ENCODE results near the gene SLBP. TPM values are rescaled to one million over a fixed set of nuclear protein-coding genes. Genes with fewer than 3 reads are reported as not detected.

The SLBP gene
- total RNA-seq, 1 experiment from 2014 or later, result 126 TPM

DNA sequence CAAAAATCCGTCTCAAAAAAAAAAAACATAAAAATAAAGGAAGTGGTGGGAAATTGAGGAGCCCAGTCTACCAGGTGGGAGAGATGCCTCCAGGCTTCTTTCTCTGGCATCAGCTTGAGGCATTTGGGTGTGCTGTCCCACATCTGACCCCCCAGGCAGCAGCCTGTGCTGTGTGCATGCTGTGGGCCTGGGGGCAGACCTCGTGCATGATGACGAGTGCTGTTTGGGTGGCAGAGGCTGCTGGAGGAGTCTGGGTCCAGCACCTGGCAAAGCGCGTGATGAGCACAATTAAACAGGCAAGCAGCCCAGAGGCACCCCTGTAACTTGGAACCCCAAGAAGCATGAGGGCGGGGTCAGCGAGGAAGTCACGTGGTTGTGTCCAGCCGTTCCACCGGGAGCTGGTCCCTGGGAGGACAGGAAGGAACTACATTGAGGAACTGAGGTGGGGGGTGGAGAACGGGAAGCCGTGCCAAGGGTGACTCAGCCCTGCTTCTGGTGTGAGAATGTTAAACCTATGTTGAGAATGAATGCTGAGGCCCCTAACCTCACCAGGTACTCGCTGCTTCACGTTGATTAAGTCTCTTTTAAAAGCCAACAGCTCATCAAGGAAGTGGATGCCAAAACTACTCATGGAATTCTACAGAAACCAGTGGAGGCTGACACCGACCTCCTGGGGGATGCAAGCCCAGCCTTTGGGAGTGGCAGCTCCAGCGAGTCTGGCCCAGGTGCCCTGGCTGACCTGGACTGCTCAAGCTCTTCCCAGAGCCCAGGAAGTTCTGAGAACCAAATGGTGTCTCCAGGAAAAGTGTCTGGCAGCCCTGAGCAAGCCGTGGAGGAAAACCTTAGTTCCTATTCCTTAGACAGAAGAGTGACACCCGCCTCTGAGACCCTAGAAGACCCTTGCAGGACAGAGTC lies 15.3 kb upstream of the SLBP start:
- DNase-seq (ENCODE audit: low read depth), result peak; percentile 96

DNA sequence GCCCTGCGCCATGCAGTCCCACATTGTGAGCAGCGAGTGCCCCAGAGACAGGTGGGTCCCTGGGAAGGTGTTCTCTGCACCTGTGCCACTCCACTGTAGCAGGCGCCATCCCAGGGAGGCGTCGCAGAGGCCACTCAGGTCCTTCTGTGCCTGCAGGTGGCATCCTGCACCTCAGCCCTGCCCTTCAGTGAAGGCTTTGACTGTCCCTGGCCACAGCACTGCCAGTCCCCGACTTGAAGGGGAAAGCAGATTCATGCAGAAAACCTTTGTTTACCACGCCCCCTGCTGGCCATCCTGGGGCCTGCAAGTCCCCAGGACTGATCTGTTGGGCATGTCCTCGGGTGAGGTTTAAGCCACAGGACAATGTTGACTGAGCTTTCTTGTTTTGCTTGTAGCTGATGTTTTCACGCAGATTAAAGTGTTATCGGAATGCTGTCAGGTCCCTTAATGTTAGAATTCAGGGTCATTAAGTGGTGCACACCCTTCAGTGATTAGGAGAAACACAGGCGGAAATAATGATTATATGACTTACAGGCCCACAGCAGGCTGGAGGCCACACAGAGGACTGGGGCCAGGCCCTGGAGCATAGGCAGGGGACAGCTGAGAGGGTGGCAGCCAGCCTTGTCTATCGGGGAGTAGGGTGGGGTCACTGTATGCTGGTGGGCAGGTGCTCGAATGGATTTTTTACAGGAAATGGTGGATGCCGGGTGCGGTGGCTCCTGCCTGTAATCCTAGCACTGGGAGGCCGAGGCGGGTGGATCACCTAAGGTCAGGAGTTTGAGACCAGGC lies 14.2 kb upstream of the SLBP start:
- peak; percentile 77 for DNase-seq (ENCODE audit: low read depth)

DNA sequence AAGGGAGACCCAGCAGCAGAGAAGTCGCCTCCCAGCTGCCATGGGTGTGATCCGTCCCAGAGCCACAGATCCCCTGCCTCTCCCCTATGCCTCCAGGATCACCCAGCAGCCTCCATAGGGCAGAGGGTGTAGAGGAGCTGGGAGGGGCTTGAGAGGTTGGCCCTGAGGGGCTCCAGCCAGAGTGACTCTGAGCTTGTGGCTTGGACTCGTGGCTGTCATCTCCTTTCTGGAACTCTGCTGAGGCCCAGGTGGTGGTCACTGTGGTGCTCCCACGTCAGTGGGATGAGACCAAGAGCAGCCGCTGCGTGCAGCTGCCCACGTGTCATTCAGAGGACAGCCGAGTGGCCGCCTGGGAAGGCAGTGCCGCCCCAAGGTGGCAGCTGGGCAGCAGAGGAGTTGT lies 13.4 kb upstream of the SLBP start:
- DNase-seq (ENCODE audit: low read depth), result no peak

DNA sequence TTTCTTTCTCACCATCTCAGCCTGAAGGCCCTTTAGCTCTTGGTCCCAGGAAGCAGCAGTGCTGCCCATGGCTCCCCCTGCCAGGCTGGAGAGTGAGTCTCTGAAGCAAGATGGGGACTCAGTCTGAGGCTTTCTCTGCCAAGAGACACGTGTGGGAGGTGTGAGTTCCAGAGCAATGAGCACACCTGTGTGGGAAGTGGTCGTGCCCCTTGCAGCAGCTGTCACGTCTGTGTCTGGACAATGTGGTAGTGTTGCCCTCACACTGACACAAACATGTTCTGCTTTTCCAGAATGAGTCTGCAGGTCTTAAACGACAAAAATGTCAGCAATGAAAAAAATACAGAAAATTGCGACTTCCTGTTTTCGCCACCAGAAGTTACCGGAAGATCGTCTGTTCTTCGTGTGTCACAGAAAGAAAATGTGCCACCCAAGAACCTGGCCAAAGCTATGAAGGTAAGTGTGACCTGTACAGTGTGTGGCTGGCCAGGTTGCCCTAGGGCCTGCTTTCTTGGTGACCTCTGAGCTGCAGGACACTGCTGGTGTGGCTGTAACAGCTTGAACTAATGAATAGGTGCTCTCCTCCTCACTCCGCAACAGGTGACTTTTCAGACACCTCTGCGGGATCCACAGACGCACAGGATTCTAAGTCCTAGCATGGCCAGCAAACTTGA lies 11.1 kb upstream of the SLBP start:
- peak; percentile 2 for DNase-seq (ENCODE audit: low read depth)

DNA sequence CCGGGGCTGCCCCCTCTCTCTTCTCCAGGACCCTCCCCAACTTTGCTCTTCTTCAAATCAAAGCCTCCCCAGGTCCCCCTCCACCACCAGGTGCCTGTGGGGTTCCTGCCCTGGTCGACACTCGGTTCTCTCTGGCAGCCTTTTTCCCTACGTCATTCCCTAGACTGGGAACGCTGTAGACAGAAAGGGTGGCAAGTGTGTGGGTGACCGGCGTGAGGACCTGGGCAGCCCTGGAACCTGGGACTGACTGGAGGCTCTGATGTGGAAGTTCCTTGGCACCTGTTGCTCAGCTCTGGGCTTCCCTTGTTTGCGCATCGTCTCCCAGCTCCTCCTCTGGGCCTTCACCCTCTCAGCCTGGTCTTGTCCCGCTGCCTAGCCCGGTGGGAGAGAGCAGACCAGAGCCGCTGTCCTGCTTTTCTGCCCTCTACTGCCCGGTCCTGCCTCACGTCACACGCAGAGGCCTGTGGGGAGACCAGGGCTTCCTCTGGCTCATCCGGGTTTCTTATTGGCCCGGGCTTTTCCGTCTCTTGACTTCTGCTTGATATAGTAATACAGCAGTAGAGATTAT lies 10.5 kb upstream of the SLBP start:
- DNase-seq (ENCODE audit: low read depth), result peak; percentile 4

DNA sequence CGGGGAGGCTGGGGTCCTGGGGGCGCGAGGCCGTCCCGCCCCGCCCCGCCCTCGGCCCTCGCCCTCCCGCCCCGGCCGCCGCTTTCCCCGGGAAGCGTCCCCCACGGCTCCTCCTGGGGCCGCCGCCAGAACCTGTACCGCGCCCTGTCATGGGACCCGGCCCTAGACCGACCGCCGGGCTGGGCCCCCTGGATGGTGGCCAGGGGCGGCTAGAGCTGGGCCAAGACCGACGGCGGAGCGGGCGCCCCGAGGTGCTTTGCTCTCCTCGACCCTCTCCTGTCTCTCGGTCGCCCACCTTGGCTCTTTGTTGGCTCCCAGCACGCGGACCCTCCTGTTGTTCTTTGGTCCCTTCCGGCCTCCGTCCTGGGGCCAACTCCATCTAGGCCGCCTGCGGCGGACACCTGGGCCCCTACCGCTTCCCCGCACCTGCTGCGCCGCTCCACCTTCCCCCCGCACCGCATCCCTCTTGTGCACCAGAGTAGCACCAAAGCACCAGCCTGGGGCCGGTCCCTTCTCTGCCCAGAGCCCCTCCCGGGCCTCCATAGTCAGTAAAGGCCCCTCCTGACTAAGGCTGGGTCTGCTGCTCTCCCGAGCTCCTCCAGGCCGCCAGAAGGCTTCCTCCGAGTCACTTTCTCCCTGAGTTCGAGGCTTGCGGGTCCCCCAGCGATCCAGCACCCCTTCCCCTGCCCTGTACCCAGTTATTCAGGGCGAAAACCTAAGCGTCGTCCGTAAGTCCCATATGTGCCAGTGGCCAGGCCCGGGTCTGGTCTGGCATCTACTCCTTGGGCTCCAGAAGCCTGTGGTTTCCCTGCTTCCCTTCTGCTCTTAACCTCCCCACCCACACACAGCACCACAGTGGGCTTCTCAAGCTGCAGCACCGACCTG lies 9.8 kb upstream of the SLBP start:
- DNase-seq (ENCODE audit: low read depth), result peak; percentile 7

DNA sequence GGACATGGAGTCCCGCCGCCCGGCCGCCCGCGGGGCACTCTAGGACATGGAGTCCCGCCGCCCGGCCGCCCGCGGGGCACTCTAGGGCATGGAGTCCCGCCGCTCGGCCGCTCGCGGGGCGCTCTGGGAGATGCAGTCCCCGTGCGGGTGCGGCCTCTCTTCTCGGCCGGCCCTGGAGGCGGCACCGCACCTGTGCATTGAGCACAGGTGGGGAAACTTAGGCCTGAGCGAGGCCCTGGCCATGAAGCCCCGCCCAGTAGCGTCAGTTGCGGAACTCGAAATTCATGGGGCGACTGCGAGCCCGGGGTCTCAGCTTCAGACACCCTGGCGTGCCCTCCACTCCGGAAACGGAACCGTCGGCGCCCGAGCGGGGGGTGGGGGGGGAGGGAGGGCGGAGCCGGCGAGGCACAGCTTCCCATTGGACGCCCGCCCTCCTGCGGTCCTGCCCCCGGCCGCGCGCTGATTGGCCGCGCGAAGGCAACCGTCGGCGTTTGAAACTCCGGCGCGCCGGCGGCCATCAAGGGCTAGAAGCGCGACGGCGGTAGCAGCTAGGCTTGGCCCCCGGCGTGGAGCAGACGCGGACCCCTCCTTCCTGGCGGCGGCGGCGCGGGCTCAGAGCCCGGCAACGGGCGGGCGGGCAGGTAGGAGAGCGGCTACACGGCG lies 9.0 kb upstream of the SLBP start, which contains the start of the genes TACC3 and TMEM129:
TACC3 (plus strand) TSS at position 519 of the 663 bp plus-strand sequence. CDS start 1,901 bp downstream, outside the sequence.
TMEM129 (minus strand) TSS at position 321 of the 663 bp plus-strand sequence. CDS start 486 bp downstream, outside the sequence.
- peak; percentile 95 for DNase-seq (ENCODE audit: low read depth)

DNA sequence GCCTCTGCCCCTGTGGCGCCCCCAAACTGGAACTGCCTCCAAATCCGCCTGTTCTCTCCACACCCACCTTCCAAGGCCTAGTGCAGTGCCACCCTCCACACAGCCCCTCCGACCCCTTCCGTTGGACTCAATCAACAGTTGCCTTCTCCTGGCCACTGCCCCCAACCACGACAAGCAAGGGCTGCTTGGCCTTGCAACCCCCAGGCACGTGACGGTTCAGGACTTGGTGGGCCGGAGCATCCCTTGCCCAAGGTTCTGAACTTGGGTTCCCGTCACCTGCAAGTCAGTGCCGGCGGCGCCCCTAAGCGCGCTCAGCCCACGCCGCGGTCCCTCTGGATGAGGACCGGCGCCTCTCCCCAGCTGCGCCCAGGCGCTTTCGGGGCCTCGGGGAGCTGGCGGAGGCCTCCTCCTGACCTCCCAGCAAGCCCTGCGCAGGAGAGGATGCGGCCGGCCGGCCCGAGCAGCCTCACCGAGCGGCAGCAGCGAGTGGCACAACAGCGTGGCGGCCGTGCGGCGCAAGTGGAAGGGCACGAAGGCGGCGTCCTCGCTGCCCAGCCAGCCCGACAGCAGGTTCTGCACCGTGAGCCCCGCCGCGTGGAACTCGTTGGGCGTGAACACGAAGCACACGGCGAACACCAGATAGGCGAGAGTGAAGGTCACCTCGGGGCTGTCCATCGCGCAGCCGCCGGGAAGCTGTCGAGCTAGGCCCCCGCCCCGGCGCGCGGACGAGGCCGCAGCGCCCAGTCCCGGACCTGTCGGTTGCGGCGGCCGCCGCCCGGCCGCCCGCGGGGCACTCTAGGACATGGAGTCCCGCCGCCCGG lies 8.3 kb upstream of the SLBP start:
- peak; percentile 51 for DNase-seq (ENCODE audit: low read depth)

DNA sequence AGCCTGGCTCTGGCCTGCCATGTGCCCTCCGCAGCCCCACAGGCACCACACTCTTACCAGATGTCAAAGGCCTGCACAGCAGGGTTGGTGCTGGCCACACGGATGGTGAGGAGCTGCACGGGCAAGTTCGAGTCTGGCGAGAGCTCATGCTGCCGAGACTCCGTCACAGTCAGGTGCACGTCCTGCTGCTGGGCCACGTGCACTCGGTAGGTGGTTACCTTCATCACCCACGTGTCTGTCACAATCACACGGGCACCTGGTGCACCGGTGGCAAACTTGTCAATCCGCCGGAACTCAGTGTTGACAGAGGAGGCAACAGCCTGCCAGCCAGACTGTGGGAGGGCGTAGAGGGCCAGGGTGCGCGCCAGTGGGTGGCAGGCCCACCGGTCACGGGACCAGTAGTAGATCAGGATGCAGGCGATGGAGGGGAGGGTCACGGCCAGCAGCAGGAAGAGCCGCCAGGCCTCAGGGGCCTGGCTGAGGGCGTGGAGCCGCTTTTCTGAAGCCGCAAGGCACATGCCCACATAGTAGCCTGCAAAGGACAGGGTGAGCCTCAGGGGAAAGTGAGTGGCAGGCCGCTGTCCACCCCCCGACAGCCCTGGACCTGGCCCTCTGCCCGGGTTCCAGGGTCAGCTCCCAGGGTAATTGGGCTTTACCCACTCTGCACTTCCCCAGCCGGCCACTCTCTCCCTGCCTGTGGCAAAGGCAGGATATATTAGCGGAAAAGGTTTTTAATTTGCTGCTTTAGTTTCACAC lies 6.2 kb upstream of the SLBP start:
- DNase-seq (ENCODE audit: low read depth), result peak; percentile 7

DNA sequence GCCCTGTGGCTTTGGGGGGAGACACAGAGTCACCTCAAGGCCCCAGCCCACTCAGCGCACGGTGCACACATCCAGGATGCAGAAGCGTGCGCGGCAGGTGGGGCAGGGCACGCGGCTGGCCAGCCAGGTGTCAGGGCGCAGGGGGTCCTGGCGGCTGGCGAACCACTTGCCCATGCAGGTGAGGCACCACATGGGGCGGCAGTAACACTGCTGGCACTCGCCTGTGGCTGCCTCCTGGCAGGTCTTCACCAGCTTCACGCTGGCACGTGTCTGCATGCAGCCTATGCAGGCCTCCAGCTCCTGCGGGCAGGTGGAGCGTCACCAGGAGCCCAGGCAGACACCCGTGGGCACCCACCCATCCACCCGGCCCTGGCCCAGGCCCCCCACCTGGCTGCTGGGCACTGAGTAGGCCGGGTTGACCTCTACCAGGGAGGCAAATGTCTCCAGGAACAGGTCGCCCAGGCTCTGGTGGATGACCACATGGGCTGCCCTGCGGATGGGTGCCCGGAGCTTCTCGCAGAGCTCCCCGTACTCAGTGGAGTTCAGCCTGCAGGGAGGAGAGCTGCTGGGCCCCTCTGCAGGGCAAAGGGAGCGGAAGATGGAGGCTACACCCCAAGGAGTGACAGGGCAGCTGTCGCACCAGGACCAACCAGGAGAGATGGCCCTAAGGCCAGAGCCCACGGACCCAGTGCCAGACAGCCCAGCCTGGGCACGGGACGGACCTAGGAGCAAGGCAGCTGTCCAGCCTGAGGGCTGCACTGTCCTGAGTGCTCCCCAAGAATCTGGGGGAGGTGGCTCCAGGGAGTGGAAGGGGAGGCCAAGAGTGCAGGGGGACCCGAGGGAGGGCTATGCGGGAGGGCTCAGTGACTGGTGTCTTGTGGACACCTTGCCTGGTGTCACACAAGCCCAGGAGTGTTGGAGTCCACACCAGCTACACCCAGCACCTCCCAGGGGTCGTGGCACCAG lies 5.3 kb upstream of the SLBP start:
- peak; percentile 3 for DNase-seq (ENCODE audit: low read depth)

DNA sequence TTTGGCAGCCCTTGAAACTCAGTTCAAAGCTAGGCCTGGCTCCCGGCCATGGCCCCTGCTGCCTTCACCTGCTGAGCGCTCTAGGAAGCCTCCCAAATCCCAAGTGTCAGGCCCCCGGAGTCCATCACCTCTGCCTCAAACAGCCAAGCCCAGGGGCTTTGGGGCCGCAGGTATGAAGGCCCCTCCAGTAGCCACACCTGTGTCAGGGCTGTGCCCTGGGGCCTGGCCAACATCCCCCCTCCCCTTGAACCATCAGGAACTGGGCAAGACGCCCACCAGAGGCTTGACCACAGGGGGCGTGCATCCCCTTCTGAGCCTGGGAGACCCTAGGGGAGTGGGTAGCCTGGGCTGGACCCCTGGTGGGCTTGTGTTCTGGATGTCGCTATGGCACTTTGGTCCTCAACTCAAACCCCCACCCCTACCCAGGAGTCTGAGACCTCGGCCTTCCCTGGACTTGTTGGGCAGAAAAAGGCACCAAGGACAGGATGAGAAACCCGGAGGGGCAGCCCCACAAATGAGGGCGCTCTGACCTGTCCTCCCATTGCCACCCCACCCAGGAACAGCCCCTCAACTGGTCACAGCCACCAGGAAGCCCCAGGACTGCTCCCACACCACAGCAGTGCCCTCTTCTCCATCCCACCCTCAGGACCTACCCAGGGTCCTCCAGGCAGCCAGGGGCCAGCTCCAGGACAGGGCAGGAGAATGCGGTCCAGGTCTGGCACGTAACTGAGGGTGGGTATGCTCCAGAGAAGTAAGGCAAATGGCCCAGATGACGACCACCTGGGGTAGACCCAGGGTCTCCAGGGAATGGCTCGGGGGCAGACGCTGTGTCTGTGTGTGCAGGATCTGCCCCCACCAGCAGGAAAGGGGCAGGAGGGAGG lies 4.2 kb upstream of the SLBP start:
- peak; percentile 2 for DNase-seq (ENCODE audit: low read depth)

DNA sequence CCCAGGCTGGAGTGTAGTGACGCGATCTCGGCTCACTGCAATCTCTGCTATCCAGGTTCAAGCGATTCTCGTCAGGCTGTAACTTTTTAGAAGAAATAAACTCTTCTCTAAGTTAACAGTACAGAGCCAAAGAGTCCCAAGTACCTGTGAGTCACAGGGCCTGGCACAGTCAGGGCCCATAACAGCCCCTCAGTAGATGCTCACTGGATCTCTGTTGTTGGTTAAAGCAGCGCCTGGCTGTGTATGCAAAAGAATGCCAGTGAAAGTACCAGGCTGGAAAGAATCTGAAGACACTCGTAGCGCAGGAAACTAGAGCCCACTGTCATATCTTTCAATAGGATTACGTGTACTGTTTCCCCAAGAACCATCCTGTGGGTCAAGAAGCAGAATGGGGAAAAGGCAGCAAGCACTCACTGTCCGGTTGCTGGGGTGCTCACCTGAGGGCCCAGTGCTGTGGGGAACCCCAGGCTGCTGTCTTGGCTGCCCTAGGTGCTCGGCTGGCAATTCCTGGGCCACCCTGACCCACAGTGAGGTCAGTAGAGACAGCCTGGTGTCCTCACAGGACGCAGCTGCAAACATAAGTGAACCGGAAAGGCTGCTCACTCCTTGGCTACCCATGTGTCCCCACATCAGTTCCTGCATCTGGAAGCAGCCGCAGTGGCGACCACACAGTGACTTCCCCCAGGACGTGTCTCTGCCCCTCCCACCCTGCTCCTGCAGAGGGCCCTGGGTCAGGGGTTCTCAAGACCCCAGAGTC lies 3.1 kb upstream of the SLBP start:
- no peak for DNase-seq (ENCODE audit: low read depth)

DNA sequence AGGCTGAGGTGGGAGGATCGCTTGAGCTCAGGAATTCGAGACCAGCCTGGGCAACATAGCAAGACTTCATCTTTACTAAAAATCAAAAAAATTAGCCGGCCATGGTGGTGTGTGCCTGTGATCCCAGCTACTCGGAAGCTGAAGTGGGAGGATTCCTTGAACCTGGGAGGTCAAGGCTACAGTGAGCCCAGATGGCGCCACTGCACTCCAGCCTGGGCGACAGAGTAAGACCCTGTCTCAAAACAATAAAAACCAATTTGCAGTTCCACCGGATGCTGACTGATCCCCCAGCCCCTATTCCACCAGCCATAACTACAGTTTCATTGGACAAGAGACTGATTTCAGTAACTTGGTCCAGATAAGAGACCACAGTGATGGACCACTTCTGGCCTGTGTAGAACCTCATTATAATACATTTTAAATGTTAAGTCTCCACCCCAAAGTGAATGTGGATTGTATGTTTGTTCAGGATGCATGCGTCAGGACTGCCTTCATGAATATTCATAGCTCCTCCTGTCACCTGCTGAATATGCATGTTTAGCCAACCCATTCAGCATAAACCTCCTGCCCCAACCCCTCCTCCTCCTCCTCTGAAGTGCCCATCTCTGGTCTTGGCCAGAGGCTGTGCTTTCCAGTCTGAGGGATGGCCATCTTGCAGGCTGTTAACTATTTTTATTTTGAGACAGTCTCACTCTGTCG lies 2.3 kb upstream of the SLBP start:
- DNase-seq (ENCODE audit: low read depth), result no peak

DNA sequence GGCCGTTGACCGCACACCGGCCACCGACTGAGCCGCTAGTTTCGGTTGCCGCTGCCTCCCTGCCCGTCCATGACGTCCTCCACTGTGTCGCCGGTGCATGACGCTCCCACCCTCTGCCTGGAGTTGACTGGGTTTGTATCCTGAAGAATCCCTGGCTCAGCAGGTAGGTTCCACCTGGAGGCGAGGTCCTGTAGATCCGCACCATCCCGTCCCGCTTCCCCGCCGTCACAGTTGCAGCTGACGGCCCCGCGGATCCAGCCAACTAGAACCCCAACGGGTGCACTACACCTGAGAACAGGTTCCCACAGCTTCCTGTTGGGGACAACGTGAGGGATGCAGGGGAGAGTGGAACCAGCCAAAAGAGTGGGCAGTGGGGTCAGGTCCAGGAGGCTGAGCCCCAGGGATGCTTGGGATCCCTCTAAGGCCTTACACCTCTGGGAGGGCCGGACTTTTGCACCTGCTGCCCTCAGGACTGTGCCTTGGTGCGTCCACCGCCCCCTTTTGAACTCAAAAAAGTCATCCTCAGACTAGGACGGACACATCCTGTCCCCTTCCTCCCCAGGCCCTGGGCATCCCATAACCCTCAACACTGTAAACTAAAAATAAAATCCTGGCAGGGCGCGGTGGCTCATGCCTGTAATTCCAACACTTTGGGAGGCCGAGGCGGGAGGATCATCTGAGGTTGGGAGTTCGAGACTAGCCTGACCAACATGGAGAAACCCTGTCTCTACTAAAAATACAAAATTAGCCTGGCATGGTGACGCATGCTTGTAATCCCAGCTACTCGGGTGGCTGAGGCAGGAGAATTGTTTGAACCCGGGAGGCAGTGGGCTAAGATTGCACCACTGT lies 1.1 kb upstream of the SLBP start:
- DNase-seq (ENCODE audit: low read depth), result no peak
